SK-N-SH treated with all-trans-retinoic acid at 6 μM for 48 hours (cell line): Measurements from ENCODE around the gene CD47.

ENCODE experiments used
- ATAC-seq: fragments of 200-7000 bp; cut with Tn5 transposase; 3 replicates; pipeline ENCODE4 v1.9.1; 2020; ENCODE audit warnings: mild to moderate bottlenecking, moderate library complexity
- ARNTL ChIP-seq: fragments of 450-650 bp; formaldehyde crosslinking; IDR thresholded peaks from 2 replicates; pipeline ENCODE4 v1.5.0; 2020; ENCODE audit warnings: low read depth, mild to moderate bottlenecking, moderate library complexity, borderline replicate concordance
- BACH2 ChIP-seq: fragments of 250-450 bp; sonication (Bioruptor Pico); IDR thresholded peaks from 2 replicates; pipeline ENCODE4 v1.9.0; 2021; ENCODE audit warnings: mild to moderate bottlenecking, borderline replicate concordance
- CREB5 ChIP-seq: fragments of 250-450 bp; sonication (Bioruptor Pico); IDR thresholded peaks from 2 replicates; pipeline ENCODE4 v1.5.1; 2020; ENCODE audit warnings: low read depth, mild to moderate bottlenecking, moderate library complexity
- CSDC2 ChIP-seq: fragments of 250-450 bp; sonication (Bioruptor Pico); IDR thresholded peaks from 2 replicates; pipeline ENCODE4 v1.5.0; 2020; ENCODE audit warnings: mild to moderate bottlenecking, moderate library complexity
- CSRNP3 ChIP-seq: fragments of 250-450 bp; sonication (Bioruptor Pico); IDR thresholded peaks from 2 replicates; pipeline ENCODE4 v1.5.1; 2021; ENCODE audit warnings: mild to moderate bottlenecking, moderate library complexity
- ESRRG ChIP-seq: fragments of 250-450 bp; sonication (Bioruptor Pico); IDR thresholded peaks from 2 replicates; pipeline ENCODE4 v1.6.1; 2021; ENCODE audit warnings: mild to moderate bottlenecking
- GLIS3 ChIP-seq: fragments of 250-450 bp; sonication (Bioruptor Pico); IDR thresholded peaks from 2 replicates; pipeline ENCODE4 v1.5.0; 2020; ENCODE audit warnings: mild to moderate bottlenecking, moderate library complexity
- OSR1 ChIP-seq: fragments of 250-450 bp; sonication (Bioruptor Pico); IDR thresholded peaks from 2 replicates; pipeline ENCODE4 v1.8.0; 2022; ENCODE audit warnings: moderate library complexity, mild to moderate bottlenecking, inconsistent platforms
- PATZ1 ChIP-seq: fragments of 250-450 bp; sonication (Bioruptor Pico); IDR thresholded peaks from 2 replicates; pipeline ENCODE4 v1.8.0; 2020; ENCODE audit warnings: mild to moderate bottlenecking, moderate library complexity, borderline replicate concordance
- POU6F1 ChIP-seq: fragments of 250-450 bp; sonication (Bioruptor Pico); IDR thresholded peaks from 2 replicates; pipeline ENCODE4 v1.8.0; 2021; ENCODE audit warnings: low read depth, mild to moderate bottlenecking, moderate library complexity, borderline replicate concordance
- PPARA ChIP-seq: fragments of 250-450 bp; sonication (Bioruptor Pico); IDR thresholded peaks from 2 replicates; pipeline ENCODE4 v1.5.0; 2020; ENCODE audit warnings: mild to moderate bottlenecking, borderline replicate concordance
- RARB ChIP-seq: fragments of 250-450 bp; sonication (Bioruptor Pico); IDR thresholded peaks from 2 replicates; pipeline ENCODE4 v1.8.0; 2021; ENCODE audit warnings: mild to moderate bottlenecking, moderate library complexity
- SNAI2 ChIP-seq: fragments of 250-450 bp; sonication (Bioruptor Pico); IDR thresholded peaks from 2 replicates; pipeline ENCODE4 v1.5.0; 2020; ENCODE audit warnings: mild to moderate bottlenecking, moderate library complexity
- TOX ChIP-seq: fragments of 250-450 bp; sonication (Bioruptor Pico); IDR thresholded peaks from 2 replicates; pipeline ENCODE4 v1.8.0; 2021; ENCODE audit warnings: mild to moderate bottlenecking, moderate library complexity, borderline replicate concordance
- TSHZ2 ChIP-seq: fragments of 250-450 bp; sonication (Bioruptor Pico); IDR thresholded peaks from 2 replicates; pipeline ENCODE4 v1.5.0; 2020; ENCODE audit warnings: mild to moderate bottlenecking, moderate library complexity
- ZC3H10 ChIP-seq: fragments of 250-450 bp; sonication (Bioruptor Pico); IDR thresholded peaks from 2 replicates; pipeline ENCODE4 v1.5.1; 2021; ENCODE audit warnings: mild to moderate bottlenecking, moderate library complexity
- ZFP3 ChIP-seq: fragments of 250-450 bp; sonication (Bioruptor Pico); IDR thresholded peaks from 2 replicates; pipeline ENCODE4 v1.5.0; 2020; ENCODE audit warnings: mild to moderate bottlenecking, moderate library complexity
- ZFP30 ChIP-seq: fragments of 450-650 bp; formaldehyde crosslinking; IDR thresholded peaks from 2 replicates; pipeline ENCODE4 v1.5.0; 2022; ENCODE audit warnings: mild to moderate bottlenecking, moderate library complexity
- ZNF565 ChIP-seq: fragments of 450-650 bp; formaldehyde crosslinking; conservative IDR thresholded peaks from 2 replicates; pipeline ENCODE4 v1.5.0; 2020; ENCODE audit warnings: low read depth, mild to moderate bottlenecking, moderate library complexity
- ZNF8 ChIP-seq: fragments of 450-650 bp; formaldehyde crosslinking; IDR thresholded peaks from 2 replicates; pipeline ENCODE4 v1.5.0; 2020; ENCODE audit warnings: mild to moderate bottlenecking, moderate library complexity

CD47 gene

GRCh38 chr3:108099679-108100428 lies 9.0 kb upstream of the CD47 start:
- no peak for ATAC-seq
- TF ChIP-seq ZC3H10 (CRISPR knock-in tag): no peak
- no peak for TF ChIP-seq POU6F1 (CRISPR knock-in tag)
- TF ChIP-seq ARNTL (CRISPR knock-in tag): no peak
- no peak for TF ChIP-seq CSDC2
- TF ChIP-seq ZNF8 (CRISPR knock-in tag): no peak
- TF ChIP-seq OSR1: no peak
- TF ChIP-seq RARB (CRISPR knock-in tag): no peak
- no peak for TF ChIP-seq ESRRG (CRISPR knock-in tag)
- TF ChIP-seq TSHZ2: no peak
- TF ChIP-seq TOX: no peak
- no peak for TF ChIP-seq ZNF565 (CRISPR knock-in tag)
- no peak for TF ChIP-seq SNAI2 (CRISPR knock-in tag)
- TF ChIP-seq CSRNP3 (CRISPR knock-in tag): no peak

- TF ChIP-seq ESRRG (CRISPR knock-in tag) (no peak), ZFP3 (CRISPR knock-in tag) (no peak), PATZ1 (no peak), PPARA (no peak), ZC3H10 (CRISPR knock-in tag) (no peak), ZFP30 (CRISPR knock-in tag) (no peak), BACH2 (CRISPR knock-in tag) (no peak), ZNF565 (CRISPR knock-in tag) (no peak), CSRNP3 (CRISPR knock-in tag) (no peak), ARNTL (CRISPR knock-in tag) (no peak), CSDC2 (no peak)
- peak; percentile 30; the same call in 2 of the 3 replicates for ATAC-seq
Observed at GRCh38 chr3:108099244-108099643, 8.4 kb upstream of the CD47 start.

- TF ChIP-seq ARNTL (CRISPR knock-in tag) (no peak), CREB5 (CRISPR knock-in tag) (no peak), PATZ1 (no peak), OSR1 (no peak), SNAI2 (CRISPR knock-in tag) (no peak), CSDC2 (no peak), POU6F1 (CRISPR knock-in tag) (no peak), GLIS3 (no peak), ZNF8 (CRISPR knock-in tag) (no peak), BACH2 (CRISPR knock-in tag) (no peak), ZC3H10 (CRISPR knock-in tag) (no peak), CSRNP3 (CRISPR knock-in tag) (no peak)
Observed at GRCh38 chr3:108098003-108098370, 7.2 kb upstream of the CD47 start.

More at GRCh38 chr3:108098003-108098370, 7.2 kb upstream of the CD47 start:
- no peak for ATAC-seq
